ENCODE measurements around the gene TUNAR. TPM values are rescaled to one million over a fixed set of nuclear protein-coding genes. Genes with fewer than 3 reads are reported as not detected.

TUNAR gene
- total and polyA plus RNA-seq, 7 donors = 0.01 TPM; not detected in 6

DNA sequence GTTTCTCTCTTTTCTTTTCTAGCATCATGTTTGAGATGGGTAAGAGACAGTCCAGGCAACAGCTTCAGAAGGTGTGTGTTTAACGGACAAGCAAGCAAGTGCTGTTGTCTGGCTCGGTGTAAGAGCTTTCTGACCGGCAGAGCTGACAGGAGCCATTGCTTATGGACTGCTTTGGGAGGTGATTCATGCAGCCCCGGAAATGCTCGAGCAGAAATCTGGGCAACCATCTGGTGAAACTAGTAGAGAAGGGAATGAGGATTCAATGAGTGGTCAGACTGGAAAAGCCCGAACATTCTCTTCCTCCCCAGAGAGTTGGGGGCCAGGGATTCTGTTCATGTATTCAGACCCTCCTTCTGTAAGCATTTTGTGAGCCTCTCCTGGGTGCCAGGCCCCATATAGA, 24.4 kb downstream of the TUNAR start:
- peaks cover 0 to 3% (median 0%) of the 10 kb centered on the region in 3 donors for H3K27me3 ChIP-seq (ENCODE audit: insufficient read depth in 3 of 3, low read length in 2 of 3)
- DNase-seq = no peak
- intact Hi-C loops (cut with DNase I) = no loop called here
- H3K4me1 ChIP-seq = no peaks in the 10 kb centered on the region
- TF ChIP-seq, protein P1, sequence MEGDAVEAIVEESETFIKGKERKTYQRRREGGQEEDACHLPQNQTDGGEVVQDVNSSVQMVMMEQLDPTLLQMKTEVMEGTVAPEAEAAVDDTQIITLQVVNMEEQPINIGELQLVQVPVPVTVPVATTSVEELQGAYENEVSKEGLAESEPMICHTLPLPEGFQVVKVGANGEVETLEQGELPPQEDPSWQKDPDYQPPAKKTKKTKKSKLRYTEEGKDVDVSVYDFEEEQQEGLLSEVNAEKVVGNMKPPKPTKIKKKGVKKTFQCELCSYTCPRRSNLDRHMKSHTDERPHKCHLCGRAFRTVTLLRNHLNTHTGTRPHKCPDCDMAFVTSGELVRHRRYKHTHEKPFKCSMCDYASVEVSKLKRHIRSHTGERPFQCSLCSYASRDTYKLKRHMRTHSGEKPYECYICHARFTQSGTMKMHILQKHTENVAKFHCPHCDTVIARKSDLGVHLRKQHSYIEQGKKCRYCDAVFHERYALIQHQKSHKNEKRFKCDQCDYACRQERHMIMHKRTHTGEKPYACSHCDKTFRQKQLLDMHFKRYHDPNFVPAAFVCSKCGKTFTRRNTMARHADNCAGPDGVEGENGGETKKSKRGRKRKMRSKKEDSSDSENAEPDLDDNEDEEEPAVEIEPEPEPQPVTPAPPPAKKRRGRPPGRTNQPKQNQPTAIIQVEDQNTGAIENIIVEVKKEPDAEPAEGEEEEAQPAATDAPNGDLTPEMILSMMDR (IDR thresholded peaks at IDR 0.05) = no peak
- no peaks in the 10 kb centered on the region for H3K9me3 ChIP-seq
- ATAC-seq = no peak
- WGBS, 3 donors = 41 to 47% (median 46%) methylated on average over 6 of the region's 6 CpGs
- no peak overlapping the region for H3K4me3 ChIP-seq
- no peak overlapping the region for H3K27ac ChIP-seq
- H3K36me3 ChIP-seq (ENCODE audit: insufficient read depth in 1 of 2, low read depth in 1 of 2) = no peaks in the 10 kb centered on the region

DNA sequence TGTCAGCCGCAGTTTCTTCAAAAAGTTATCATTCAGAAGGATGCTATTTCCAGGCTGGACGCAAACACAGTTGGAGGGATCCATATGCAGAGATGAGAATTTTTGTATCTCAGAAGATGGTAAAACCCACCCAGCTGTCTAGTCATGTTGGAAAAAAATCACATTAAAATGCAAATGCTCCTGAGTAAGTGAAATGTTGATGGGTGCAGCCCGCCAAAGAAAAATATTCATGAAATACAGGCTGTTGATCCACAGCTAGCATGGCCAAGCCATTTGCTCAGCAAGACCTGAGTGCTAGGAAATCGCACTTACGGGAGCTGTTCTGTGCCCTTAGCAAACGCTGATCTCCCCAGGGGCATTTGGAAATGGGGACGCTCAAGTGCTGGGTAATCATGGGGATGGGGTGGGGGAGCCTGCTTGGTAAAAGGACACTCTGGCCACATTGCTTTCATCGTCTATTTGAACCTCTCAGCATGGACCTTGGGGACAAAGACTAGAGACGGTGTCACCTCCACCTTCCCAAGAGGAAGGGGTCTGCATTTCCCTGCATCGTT, 25.7 kb downstream of the TUNAR start:
- DNase-seq (no peak), ATAC-seq (no peak)
- Histone ChIP-seq H3K27ac (no peak overlapping the region), H3K4me3 (no peak overlapping the region), H3K4me1 (no peaks in the 10 kb centered on the region), H3K36me3 (ENCODE audit: insufficient read depth in 1 of 2, low read depth in 1 of 2) (no peaks in the 10 kb centered on the region), H3K9me3 (no peaks in the 10 kb centered on the region), H3K27me3 (ENCODE audit: insufficient read depth in 3 of 3, low read length in 2 of 3) (peaks cover 0 to 3% (median 0%) of the 10 kb centered on the region in 3 donors)
- WGBS, 3 donors = 63 to 67% (median 67%) methylated on average over 10 of the region's 10 CpGs
- intact Hi-C loops (cut with DNase I) = no loop called here
- TF ChIP-seq, protein P1 (IDR thresholded peaks at IDR 0.05) = no peak

DNA sequence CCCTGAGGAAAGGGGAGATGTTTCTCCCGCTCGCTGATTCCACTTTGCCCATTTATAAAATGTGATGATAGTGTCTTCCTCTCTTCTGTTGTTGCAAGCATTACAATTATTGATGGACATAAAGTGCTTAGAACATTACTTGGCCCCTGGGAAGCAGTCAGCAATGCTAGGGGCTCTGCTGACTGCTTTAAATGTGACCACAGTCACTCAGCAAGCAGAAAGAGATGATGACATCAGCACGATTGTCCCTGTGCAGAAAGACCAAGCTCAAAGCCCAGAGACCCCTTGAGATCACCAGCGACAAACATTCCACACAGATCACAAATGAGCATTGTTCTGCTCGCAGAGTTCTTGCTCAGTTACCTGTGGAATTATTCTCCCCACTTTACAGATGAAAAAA, 26.5 kb downstream of the TUNAR start:
- no peak overlapping the region for H3K4me3 ChIP-seq
- intact Hi-C loops (cut with DNase I) = no loop called here
- H3K27me3 ChIP-seq (ENCODE audit: insufficient read depth in 3 of 3, low read length in 2 of 3) = peaks cover 0 to 3% (median 0%) of the 10 kb centered on the region in 3 donors
- TF ChIP-seq, protein P1 (IDR thresholded peaks at IDR 0.05) = no peak
- 77 to 83% (median 79%) methylated on average over 5 of the region's 5 CpGs for WGBS, 3 donors
- ATAC-seq (no peak), DNase-seq (no peak)
- H3K9me3 ChIP-seq = no peaks in the 10 kb centered on the region
- H3K27ac ChIP-seq = no peak overlapping the region
- no peaks in the 10 kb centered on the region for H3K36me3 ChIP-seq (ENCODE audit: insufficient read depth in 1 of 2, low read depth in 1 of 2)
- no peaks in the 10 kb centered on the region for H3K4me1 ChIP-seq

DNA sequence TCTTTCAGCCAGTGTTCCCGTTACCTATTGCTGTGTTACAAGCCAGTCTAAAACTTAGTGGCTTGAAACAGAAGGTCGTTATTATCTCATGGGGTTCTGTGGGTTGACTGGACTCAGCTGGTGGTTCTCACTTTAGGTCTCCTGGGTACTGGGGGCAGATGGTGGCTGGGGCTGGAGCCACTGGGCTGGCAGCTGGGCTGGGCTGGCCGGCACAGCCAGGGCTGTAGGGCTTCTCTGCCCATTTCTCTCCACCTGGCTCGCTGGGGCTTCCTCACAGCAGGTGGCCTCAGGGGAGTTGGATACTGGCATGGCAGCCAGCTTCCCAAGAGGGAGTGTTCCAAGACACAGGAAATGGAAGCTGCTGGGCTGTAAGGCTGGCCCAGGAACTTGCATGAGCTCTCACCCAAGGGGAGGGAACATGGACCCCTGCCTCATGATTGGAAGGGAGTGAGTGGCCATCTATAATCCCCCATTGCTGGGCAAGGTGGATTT, 27.0 kb downstream of the TUNAR start:
- WGBS, 3 donors = 41 to 56% (median 50%) methylated on average over 4 of the region's 4 CpGs
- intact Hi-C loops (cut with DNase I) = no loop called here
- Histone ChIP-seq H3K4me1 (no peaks in the 10 kb centered on the region), H3K27ac (no peak overlapping the region), H3K36me3 (ENCODE audit: insufficient read depth in 1 of 2, low read depth in 1 of 2) (no peaks in the 10 kb centered on the region), H3K9me3 (no peaks in the 10 kb centered on the region), H3K27me3 (ENCODE audit: insufficient read depth in 3 of 3, low read length in 2 of 3) (peaks cover 0 to 3% (median 0%) of the 10 kb centered on the region in 3 donors), H3K4me3 (no peak overlapping the region)
- no peak for DNase-seq
- ATAC-seq = no peak
- TF ChIP-seq, protein P1 (IDR thresholded peaks at IDR 0.05) = no peak

DNA sequence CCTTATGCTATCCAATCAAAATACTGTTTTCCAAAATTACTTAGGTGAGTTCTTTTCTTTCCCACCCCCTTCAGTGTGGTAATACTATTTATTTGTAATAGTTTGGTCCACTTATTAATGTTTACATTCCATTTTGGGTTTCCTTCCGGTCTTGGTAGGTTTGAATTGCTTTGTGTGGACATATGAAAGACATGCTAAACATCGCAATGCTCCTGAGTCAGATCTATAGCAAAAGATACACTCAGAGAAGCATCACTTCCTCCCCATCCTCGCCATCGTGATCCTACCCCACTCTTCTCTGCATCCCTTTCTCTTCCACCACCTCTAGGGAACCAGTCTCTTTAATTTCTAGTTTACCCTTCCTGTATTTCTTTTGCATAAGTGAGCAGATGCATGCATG, 30.0 kb downstream of the TUNAR start:
- Histone ChIP-seq H3K4me1 (no peaks in the 10 kb centered on the region), H3K4me3 (no peak overlapping the region), H3K36me3 (ENCODE audit: insufficient read depth in 1 of 2, low read depth in 1 of 2) (no peaks in the 10 kb centered on the region), H3K27me3 (ENCODE audit: insufficient read depth in 3 of 3, low read length in 2 of 3) (no peaks in the 10 kb centered on the region), H3K27ac (no peak overlapping the region), H3K9me3 (no peaks in the 10 kb centered on the region)
- ATAC-seq = no peak
- TF ChIP-seq, protein P1 (IDR thresholded peaks at IDR 0.05) = no peak
- intact Hi-C loops (cut with DNase I) = no loop called here
- DNase-seq = no peak
- WGBS, 3 donors = 70 to 81% (median 79%) methylated on average over 4 of the region's 4 CpGs

Measured in psoas muscle (tissue), 8 donors.